SU-DHL-6 (cell line): ENCODE data around the gene CHST10.
"Not testable (repeated sequence)": the region's sequence is repeated elsewhere in the genome, so short reads cannot be mapped to it uniquely, and the experiment has no call there.

Source experiments
- H2AFZ ChIP-seq: fragments of 200-600 bp; sonication (generic); 2 replicates; pipeline ENCODE4 v1.6.1; 2014; ENCODE audit warnings: low read depth, mild to moderate bottlenecking, moderate library complexity, mixed read lengths, antibody characterized with exemption, low read length; ENCODE audit not compliant: severe bottlenecking
- H3F3A ChIP-seq: fragments of 200-600 bp; shearing (Covaris generic); 2 replicates; pipeline ENCODE4 v1.6.0; 2016; ENCODE audit warnings: antibody characterized with exemption, mild to moderate bottlenecking; ENCODE audit not compliant: insufficient read depth
- H3K27ac ChIP-seq: fragments of 200-600 bp; sonication (generic); 2 replicates; pipeline ENCODE4 v1.5.1; 2016; ENCODE audit warnings: low read depth, mild to moderate bottlenecking, low read length, moderate library complexity, mixed read lengths
- H3K27me3 ChIP-seq: fragments of 200-600 bp; sonication (generic), shearing (Covaris generic); 2 replicates; pipeline ENCODE4 v1.6.0; 2014; ENCODE audit warnings: mild to moderate bottlenecking, low read length
- H3K36me3 ChIP-seq: fragments of 200-600 bp; sonication (generic); 2 replicates; pipeline ENCODE4 v1.6.1; 2014; ENCODE audit warnings: mild to moderate bottlenecking, low read length, mixed read lengths
- H3K4me2 ChIP-seq: fragments of 300-600, 200-600 bp; shearing (Covaris generic), sonication (generic); 2 replicates; pipeline ENCODE4 v1.6.0; 2014; ENCODE audit warnings: low read length, low read depth, mild to moderate bottlenecking; ENCODE audit not compliant: poor library complexity, severe bottlenecking
- H3K4me3 ChIP-seq: fragments of 200-600 bp; sonication (generic); 2 replicates; pipeline ENCODE4 v1.5.1; 2014; ENCODE audit warnings: antibody characterized with exemption, low read length, mild to moderate bottlenecking, mixed read lengths; ENCODE audit not compliant: insufficient read depth, poor library complexity, severe bottlenecking
- H3K79me2 ChIP-seq: fragments of 200-600 bp; sonication (generic); 2 replicates; pipeline ENCODE4 v1.6.1; 2014; ENCODE audit warnings: mild to moderate bottlenecking, low read length, moderate library complexity; ENCODE audit not compliant: insufficient read depth
- H3K9ac ChIP-seq: fragments of 200-600 bp; sonication (generic); 2 replicates; pipeline ENCODE4 v1.7.0; 2014; ENCODE audit warnings: mild to moderate bottlenecking, low read length
- H3K9me2 ChIP-seq: fragments of 200-600 bp; sonication (generic); replicated peaks from 2 replicates; pipeline ENCODE4 v1.6.1; 2014; ENCODE audit warnings: low read length; ENCODE audit not compliant: insufficient read depth
- H3K9me3 ChIP-seq: fragments of 200-600 bp; sonication (generic); 2 replicates; pipeline ENCODE4 v1.6.1; 2014; ENCODE audit warnings: low read length, mixed read lengths; ENCODE audit not compliant: insufficient read depth
- H4K20me1 ChIP-seq: fragments of 200-600 bp; sonication (generic); 2 replicates; pipeline ENCODE4 v1.6.1; 2014; ENCODE audit warnings: low read depth, mild to moderate bottlenecking, antibody characterized with exemption, low read length, moderate library complexity, mixed read lengths
- CTCF ChIP-seq: fragments of 200-600 bp; sonication (generic); IDR thresholded peaks from one replicate; pipeline ENCODE4 v1.5.1; 2017; ENCODE audit warnings: antibody characterized with exemption, mild to moderate bottlenecking, low read length, moderate library complexity; ENCODE audit not compliant: insufficient read depth, poor library complexity, severe bottlenecking
- EZH2phosphoT487 ChIP-seq: fragments of 200-600 bp; sonication (generic), shearing (Covaris generic); conservative IDR thresholded peaks from 2 replicates; pipeline ENCODE4 v1.6.1; 2018; ENCODE audit warnings: mild to moderate bottlenecking, antibody characterized with exemption, low read length, moderate library complexity, mixed read lengths

The CHST10 gene

GRCh38 chr2:100365434-100365833 lies 52.0 kb downstream of the CHST10 start:
- H3K4me2 ChIP-seq = no peak overlapping the region
- no peaks in the 10 kb centered on the region for H3K79me2 ChIP-seq
- no peak overlapping the region for H3K27ac ChIP-seq
- no peaks in the 10 kb centered on the region for H3F3A ChIP-seq
- no peak overlapping the region for H3K4me3 ChIP-seq
- H4K20me1 ChIP-seq = no peaks in the 10 kb centered on the region
- H3K36me3 ChIP-seq = no peaks in the 10 kb centered on the region
- no peaks in the 10 kb centered on the region for H3K27me3 ChIP-seq
- no peaks in the 10 kb centered on the region for H3K9me3 ChIP-seq
- H3K9ac ChIP-seq = no peak overlapping the region
- no peak overlapping the region for H2AFZ ChIP-seq
- TF ChIP-seq CTCF = no peak
- TF ChIP-seq EZH2phosphoT487 = no peak
- no peaks in the 10 kb centered on the region for H3K9me2 ChIP-seq

GRCh38 chr2:100362269-100362668 lies 55.2 kb downstream of the CHST10 start:
- not testable (repeated sequence) for H2AFZ ChIP-seq, H3K27me3 ChIP-seq, H3K9me3 ChIP-seq, H3K36me3 ChIP-seq, H3F3A ChIP-seq, H3K4me3 ChIP-seq, H4K20me1 ChIP-seq, H3K9me2 ChIP-seq, H3K27ac ChIP-seq, H3K9ac ChIP-seq, H3K79me2 ChIP-seq, H3K4me2 ChIP-seq

GRCh38 chr2:100359576-100359975 lies 57.9 kb downstream of the CHST10 start:
- Histone ChIP-seq H3K79me2 (no peaks in the 10 kb centered on the region), H3F3A (no peaks in the 10 kb centered on the region), H3K36me3 (no peaks in the 10 kb centered on the region), H3K4me2 (no peak overlapping the region), H2AFZ (no peak overlapping the region), H3K27me3 (peaks cover 3% of the 10 kb centered on the region; the same call in 1 of the 2 replicates), H3K9me3 (no peaks in the 10 kb centered on the region), H3K9ac (no peak overlapping the region), H4K20me1 (no peaks in the 10 kb centered on the region), H3K4me3 (no peak overlapping the region), H3K27ac (no peak overlapping the region), H3K9me2 (no peaks in the 10 kb centered on the region)
- TF ChIP-seq EZH2phosphoT487 = no peak
- TF ChIP-seq CTCF = no peak

- H3K27ac ChIP-seq = no peak overlapping the region
- no peaks in the 10 kb centered on the region for H3K36me3 ChIP-seq
- H3K9me3 ChIP-seq = no peaks in the 10 kb centered on the region
- no peaks in the 10 kb centered on the region for H3K79me2 ChIP-seq
- H3K4me2 ChIP-seq = no peak overlapping the region
- H3F3A ChIP-seq = no peaks in the 10 kb centered on the region
- peaks cover 3% of the 10 kb centered on the region; the same call in 1 of the 2 replicates for H3K27me3 ChIP-seq
- no peaks in the 10 kb centered on the region for H3K9me2 ChIP-seq
- no peak overlapping the region for H3K9ac ChIP-seq
- H3K4me3 ChIP-seq = no peak overlapping the region
- H4K20me1 ChIP-seq = no peaks in the 10 kb centered on the region
- no peak for TF ChIP-seq CTCF
- no peak for TF ChIP-seq EZH2phosphoT487
- H2AFZ ChIP-seq = no peak overlapping the region
Measured at GRCh38 chr2:100358554-100358953, 58.9 kb downstream of the CHST10 start.
